Testis (tissue), 3 donors: ENCODE data around the gene FDX1. TPM values are rescaled to one million over a fixed set of nuclear protein-coding genes. Genes with fewer than 3 reads are reported as not detected.

Experiments
- DNase-seq: peaks from one replicate; pipeline ENCODE4 v3.0.0-alpha.2; 2019
- H3K27ac ChIP-seq, 2 donors: fragments of 200-600 bp; sonication (generic); one replicate each; pipeline ENCODE4 v1.5.1; 2019
- H3K27me3 ChIP-seq: fragments of 200-600 bp; sonication (generic); one replicate; pipeline ENCODE4 v1.5.1; 2019
- H3K36me3 ChIP-seq: fragments of 200-600 bp; sonication (generic); one replicate; pipeline ENCODE4 v1.5.1; 2017; ENCODE audit warnings: low read depth; ENCODE audit errors: missing control alignments
- H3K4me1 ChIP-seq: fragments of 200-600 bp; sonication (generic); one replicate; pipeline ENCODE4 v1.5.1; 2019
- H3K4me3 ChIP-seq, 2 donors: fragments of 200-600 bp; sonication (generic); one replicate each; pipeline ENCODE4 v1.5.1; 2017 to 2019
- H3K9me3 ChIP-seq: fragments of 200-600 bp; sonication (generic); one replicate; pipeline ENCODE4 v1.5.1; 2017
- POLR2A ChIP-seq: fragments of 450-650 bp; IDR thresholded peaks from one replicate; pipeline ENCODE4 v1.6.1; 2017; ENCODE audit warnings: antibody characterized with exemption, mild to moderate bottlenecking, moderate library complexity
- WGBS, 2 donors: methylation state at CpG; one replicate each; pipeline ENCODE4 v1.1.5; 2018; 5-methylcytosine and 5-hydroxymethylcytosine counted together
- intact Hi-C: fragments of 100-400 bp; cut with DNase I; formaldehyde crosslinking; loops from one replicate; pipeline ENCODE4 v1.15.1; 2023; ENCODE audit warnings: low total_unique reads
- polyA plus RNA-seq: library from polyadenylated mRNA; stranded (reverse); fragments of 350-450 nt; fragmentation: Illumina TruSeq; extraction: RNeasy Lipid Tissue Mini Kit (QIAGEN cat#74804); gene quantifications from one replicate; pipeline ENCODE4 v1.2.3, GENCODE V29; 2014; ENCODE audit warnings: low read depth, low replicate concordance; ENCODE audit not compliant: insufficient read depth
- total RNA-seq, 2 donors: library from RNA; depleted of rRNA; stranded (reverse); fragments of >200 nt; gene quantifications; one replicate each; pipeline ENCODE4 v1.2.3, GENCODE V29; 2016
- TF ChIP-seq, protein P1 (sequence below), 3 experiments: fragments of 450-650 bp in 2 of 3; fragments of 200-600 bp in 1 of 3; sonication (generic) in 1 of 3; IDR thresholded peaks; one replicate each; pipeline ENCODE4 v1.5.1; 2016 to 2019; ENCODE audit warnings: antibody characterized with exemption in 3 of 3, mild to moderate bottlenecking in 2 of 3, moderate library complexity in 1 of 3

The FDX1 gene
- total and polyA plus RNA-seq, 3 donors from 2014 or later, result 12.9 to 13.9 (median 13.1) TPM

DNA sequence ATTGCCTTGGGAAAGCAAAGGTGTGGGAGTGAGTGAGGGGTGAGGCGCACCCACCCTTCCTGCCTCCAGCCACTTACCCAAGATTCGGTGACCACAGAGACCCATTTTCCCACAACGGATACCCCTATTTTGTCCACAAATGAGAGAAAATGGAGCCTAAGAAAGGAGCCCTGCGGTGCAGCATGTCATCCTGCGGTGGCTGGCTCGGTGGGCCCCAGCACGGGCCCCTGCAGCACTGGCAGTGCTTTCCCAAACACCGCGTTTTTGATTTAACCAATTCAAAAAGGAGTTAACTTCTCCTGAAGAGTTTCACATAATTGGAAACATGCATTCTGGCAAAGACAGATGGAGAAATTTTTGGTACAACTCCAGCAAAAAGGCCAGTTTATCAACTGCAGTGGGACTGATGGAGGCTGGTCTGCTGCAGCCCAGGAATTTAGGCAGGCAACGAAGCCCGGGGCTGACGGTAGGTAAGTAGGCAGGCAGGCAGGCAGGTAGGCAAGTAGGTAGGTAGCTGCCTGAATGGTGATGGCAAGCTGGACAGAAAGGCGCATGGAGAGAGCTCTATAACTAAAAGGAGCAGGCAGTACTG is 84.2 kb downstream of the FDX1 start:
- Histone ChIP-seq H3K4me1 (peaks cover 4% of the 10 kb centered on the region), H3K27ac (no peak overlapping the region), H3K9me3 (no peaks in the 10 kb centered on the region), H3K27me3 (no peaks in the 10 kb centered on the region), H3K36me3 (no peaks in the 10 kb centered on the region), H3K4me3 (no peak overlapping the region)
- no peak for TF ChIP-seq POLR2A
- TF ChIP-seq, protein P1, sequence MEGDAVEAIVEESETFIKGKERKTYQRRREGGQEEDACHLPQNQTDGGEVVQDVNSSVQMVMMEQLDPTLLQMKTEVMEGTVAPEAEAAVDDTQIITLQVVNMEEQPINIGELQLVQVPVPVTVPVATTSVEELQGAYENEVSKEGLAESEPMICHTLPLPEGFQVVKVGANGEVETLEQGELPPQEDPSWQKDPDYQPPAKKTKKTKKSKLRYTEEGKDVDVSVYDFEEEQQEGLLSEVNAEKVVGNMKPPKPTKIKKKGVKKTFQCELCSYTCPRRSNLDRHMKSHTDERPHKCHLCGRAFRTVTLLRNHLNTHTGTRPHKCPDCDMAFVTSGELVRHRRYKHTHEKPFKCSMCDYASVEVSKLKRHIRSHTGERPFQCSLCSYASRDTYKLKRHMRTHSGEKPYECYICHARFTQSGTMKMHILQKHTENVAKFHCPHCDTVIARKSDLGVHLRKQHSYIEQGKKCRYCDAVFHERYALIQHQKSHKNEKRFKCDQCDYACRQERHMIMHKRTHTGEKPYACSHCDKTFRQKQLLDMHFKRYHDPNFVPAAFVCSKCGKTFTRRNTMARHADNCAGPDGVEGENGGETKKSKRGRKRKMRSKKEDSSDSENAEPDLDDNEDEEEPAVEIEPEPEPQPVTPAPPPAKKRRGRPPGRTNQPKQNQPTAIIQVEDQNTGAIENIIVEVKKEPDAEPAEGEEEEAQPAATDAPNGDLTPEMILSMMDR (IDR thresholded peaks at IDR 0.05), result no peak
- no peak for DNase-seq
- intact Hi-C loops, result no loop called here
- 52 to 54% methylated on average over 12 to 13 of the region's 13 CpGs for WGBS, 2 donors

Other genes starting within 250 kb of the FDX1 start
- gene RDX, start 133.3 kb upstream of the FDX1 start, total RNA-seq, result 100 to 1,000 TPM; 144 to 170 TPM
- 39.8 TPM for gene RDX, start 133.3 kb upstream of the FDX1 start, polyA plus RNA-seq